ENCODE results near the gene FSIP1.
A peak's percentile ranks its signal among the peaks of the same experiment; 100 is the strongest.

The FSIP1 gene

DNA sequence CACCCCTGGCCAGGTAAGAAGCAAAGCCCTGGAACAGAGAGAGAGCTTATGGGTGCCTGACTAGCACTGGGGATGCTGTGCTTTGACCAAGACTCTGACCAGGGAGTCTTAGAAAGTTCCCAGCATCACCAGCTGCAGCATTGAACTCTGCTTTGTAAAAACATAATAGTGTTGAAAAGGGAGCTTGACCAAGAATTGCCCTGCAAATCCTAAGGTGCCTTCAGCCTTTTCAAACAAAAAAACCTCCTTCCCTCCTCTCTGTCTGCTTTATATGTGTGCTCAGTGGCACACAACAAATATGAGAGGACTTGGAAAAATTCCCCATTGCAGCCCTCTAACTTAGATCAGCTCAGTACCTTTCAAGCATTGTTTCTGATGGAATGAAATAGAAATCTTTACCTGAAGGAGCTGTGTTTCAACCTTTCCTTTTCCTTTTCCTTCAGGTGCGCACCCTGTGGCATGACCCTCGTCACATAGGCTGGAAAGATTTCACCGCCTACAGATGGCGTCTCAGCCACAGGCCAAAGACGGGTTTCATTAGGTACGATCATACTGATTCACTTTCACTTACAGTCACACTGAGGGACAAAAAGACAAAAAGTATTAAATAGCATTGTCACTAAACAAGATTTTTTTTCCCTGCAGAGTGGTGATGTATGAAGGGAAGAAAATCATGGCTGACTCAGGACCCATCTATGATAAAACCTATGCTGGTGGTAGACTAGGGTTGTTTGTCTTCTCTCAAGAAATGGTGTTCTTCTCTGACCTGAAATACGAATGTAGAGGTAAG lies 188.8 kb downstream of the FSIP1 start:
- DNase-seq (ENCODE audit: low read depth in 2 of 2), result peak in 1 of 2 experiments; percentile 8

DNA sequence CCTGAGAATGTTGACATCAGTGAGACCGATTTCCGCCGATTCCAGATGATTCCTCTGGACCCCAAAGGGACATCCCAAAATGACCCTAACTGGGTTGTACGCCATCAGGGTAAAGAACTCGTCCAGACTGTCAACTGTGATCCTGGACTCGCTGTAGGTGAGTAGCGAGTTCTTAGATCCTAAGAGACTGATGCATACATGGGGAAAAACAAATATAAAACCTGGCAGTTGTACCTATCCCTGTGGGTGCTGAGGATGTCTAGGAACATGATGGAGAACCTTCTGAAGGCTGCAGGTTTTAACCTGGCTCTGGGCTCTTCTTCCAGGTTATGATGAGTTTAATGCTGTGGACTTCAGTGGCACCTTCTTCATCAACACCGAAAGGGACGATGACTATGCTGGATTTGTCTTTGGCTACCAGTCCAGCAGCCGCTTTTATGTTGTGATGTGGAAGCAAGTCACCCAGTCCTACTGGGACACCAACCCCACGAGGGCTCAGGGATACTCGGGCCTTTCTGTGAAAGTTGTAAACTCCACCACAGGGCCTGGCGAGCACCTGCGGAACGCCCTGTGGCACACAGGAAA lies 189.5 kb downstream of the FSIP1 start:
- DNase-seq (ENCODE audit: low read depth in 2 of 2), result peak in 1 of 2 experiments; percentile 1

DNA sequence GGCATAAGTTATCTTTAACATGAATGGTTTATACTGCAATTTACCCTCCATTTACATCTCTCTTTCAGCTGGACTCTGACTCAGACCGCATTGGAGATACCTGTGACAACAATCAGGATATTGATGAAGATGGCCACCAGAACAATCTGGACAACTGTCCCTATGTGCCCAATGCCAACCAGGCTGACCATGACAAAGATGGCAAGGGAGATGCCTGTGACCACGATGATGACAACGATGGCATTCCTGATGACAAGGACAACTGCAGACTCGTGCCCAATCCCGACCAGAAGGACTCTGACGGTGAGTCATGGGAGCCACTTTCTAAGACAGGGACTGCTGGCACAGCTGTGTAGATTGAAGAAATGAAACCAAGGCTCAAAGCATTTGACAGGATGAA lies 190.1 kb downstream of the FSIP1 start:
- peak; percentile 17 to 25 for DNase-seq (ENCODE audit: low read depth in 2 of 2)

DNA sequence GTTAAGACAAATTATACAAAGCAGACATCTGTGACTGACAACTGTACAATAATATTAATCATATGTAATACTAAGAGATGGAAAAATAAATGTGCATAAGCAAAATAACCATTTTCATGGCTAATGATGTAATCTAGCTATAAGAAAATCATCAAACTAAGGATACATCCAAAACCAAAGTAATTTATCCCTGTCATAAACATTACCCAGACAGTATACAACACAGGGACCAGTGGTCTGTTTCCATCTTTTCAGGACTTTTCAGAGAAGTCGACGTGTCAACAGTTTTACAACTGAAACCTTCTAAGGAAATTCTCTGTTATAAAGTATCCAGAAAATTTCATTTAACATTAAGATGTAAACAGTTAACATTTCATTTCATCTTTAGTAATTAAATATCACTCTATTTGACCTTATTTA lies 190.7 kb downstream of the FSIP1 start:
- peak; percentile 5 to 7 for DNase-seq (ENCODE audit: low read depth in 2 of 2)

DNA sequence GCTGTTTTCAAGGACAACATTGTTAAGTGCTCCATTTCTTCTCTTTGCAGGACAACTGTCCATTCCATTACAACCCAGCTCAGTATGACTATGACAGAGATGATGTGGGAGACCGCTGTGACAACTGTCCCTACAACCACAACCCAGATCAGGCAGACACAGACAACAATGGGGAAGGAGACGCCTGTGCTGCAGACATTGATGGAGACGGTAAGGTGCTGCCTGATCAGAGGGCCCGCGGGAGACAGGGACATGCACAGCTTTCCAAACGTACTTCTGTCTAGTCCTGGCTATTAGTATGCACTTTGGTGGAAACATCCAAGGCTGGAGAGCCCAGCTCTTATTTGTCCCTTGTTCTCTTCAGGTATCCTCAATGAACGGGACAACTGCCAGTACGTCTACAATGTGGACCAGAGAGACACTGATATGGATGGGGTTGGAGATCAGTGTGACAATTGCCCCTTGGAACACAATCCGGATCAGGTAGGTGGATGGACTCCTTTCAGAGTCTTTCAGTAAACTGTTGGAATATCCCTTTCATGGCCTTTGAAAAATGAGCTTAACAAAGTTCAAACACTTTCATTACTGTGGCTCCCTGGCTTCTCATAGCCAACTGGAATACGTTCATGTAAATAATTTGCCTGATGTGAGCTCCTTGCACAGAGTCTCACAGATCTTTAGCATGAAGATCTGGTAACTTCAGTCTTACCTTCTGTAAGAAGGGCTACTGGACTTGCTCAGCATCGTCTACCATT lies 191.3 kb downstream of the FSIP1 start:
- peak; percentile 13 to 14 for DNase-seq (ENCODE audit: low read depth in 2 of 2)

DNA sequence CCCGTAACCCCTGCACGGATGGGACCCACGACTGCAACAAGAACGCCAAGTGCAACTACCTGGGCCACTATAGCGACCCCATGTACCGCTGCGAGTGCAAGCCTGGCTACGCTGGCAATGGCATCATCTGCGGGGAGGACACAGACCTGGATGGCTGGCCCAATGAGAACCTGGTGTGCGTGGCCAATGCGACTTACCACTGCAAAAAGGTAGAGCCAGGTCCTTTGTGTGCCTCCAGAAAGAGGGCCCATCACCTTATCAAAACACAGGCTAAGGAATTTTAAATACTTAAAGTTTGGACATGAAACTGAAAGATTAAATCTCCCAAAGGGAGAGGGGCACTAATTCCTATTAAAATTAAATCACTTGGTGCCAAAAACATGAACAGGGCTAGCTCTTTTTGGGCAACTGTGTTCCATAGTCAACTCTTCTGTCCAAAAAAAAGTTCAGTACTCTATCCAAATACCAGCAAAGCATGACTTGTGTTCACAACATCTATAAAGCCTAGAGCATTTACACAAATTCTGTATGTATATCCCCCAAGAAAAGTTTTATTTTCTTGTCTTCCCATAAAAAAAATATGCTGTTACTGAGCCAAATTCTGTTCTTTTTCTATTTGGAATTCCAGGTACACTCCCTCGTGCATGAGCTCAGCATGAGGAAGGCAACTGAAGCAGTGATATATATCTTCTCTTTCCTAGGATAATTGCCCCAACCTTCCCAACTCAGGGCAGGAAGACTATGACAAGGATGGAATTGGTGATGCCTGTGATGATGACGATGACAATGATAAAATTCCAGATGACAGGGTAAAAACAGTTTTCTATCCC lies 192.6 kb downstream of the FSIP1 start:
- DNase-seq (ENCODE audit: low read depth in 2 of 2), result peak; percentile 13 to 19

DNA sequence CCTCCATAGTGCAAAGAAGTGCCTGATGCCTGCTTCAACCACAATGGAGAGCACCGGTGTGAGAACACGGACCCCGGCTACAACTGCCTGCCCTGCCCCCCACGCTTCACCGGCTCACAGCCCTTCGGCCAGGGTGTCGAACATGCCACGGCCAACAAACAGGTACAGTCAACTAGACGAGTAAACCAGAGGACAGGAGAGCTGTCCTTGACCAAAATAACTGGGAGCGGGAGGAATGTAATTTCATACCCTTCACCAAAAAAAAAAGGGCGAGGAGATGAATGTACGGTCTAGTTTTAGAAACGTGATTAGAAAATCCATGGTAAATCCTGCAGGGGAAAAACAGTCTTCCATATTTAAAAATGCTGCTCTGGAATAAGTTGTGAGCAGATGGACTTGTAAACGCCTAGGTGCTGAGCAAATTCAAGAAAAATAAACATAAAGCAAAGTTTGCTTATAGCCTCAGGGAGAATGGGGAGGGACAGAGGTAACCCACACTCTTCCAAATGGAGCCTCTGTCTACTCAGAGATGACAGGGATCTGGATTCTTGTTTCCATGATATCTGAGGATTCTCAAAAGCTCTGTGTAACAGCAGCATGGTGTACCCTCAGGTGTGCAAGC lies 193.3 kb downstream of the FSIP1 start:
- peak in 1 of 2 experiments; percentile 13 for DNase-seq (ENCODE audit: low read depth in 2 of 2)

DNA sequence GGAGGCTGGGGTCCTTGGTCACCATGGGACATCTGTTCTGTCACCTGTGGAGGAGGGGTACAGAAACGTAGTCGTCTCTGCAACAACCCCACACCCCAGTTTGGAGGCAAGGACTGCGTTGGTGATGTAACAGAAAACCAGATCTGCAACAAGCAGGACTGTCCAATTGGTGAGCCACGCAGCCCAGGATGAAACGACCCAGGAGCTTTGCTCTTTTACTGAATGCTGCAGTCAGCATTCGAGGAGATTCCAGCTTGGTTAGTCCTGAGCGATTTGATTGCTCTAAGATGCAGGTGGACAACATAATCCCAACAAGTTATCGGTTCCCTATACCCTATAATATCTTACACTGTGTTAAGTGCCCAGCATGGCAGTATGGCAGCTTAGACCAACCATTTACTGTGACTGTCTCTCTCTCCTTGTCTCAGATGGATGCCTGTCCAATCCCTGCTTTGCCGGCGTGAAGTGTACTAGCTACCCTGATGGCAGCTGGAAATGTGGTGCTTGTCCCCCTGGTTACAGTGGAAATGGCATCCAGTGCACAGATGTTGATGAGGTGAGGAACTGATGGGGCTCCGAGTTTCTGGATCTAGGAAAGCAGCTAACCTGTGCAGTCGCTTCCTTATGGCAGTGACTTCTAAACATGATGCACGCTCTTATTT lies 194.0 kb downstream of the FSIP1 start:
- DNase-seq (ENCODE audit: low read depth in 2 of 2), result peak; percentile 21 to 29

DNA sequence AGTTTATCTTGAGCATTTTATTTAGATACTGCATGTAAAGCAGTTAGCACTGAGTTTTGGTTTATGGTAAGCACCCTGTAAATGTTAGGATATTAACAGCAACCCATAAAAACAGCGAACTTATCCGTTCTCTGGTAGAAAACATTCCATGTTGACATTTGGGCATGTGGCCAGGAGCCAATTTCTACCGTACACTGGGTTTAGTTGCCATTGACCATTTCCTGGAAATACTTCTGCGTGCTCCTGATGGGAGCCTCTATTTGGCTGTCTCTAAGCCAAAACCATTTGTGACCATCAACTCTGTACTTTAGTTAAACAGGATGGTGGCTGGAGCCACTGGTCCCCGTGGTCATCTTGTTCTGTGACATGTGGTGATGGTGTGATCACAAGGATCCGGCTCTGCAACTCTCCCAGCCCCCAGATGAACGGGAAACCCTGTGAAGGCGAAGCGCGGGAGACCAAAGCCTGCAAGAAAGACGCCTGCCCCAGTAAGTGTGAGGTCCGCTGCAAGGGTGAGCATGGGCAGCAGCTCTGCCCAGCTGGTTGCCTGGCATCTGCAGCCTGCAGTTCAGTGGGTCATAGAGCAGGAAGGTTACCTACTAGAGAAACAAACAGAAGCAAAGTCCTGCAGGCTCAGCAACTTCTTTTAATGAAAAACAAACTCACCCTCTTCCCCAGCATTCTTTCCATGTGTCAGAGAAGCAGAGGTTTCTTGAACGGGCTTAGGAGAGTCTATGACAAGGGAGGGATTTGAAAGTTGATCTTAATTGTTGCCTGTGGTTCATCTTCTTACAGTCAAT lies 194.7 kb downstream of the FSIP1 start:
- peak; percentile 18 to 24 for DNase-seq (ENCODE audit: low read depth in 2 of 2)

DNA sequence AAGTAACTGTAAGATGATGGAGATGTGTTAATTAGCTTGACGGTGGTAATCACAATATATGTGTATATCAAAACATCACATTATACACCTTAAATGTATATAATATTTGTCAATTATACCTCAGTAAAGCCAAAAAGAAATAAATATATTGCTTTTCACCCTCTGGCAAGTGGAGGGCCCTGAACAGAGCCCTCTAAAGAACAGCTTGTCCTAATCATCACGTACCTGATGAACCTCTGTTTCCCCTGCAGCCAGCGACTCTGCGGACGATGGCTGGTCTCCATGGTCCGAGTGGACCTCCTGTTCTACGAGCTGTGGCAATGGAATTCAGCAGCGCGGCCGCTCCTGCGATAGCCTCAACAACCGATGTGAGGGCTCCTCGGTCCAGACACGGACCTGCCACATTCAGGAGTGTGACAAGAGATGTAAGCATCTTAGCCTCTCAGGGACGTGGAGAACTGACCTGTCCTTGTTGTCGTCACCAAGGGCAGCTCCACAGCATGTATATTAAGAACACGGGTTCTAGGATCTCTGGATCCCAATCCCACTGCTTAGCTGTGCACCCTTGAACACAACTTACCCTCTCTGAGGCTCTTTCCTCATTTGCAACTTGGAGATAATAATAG lies 195.4 kb downstream of the FSIP1 start:
- DNase-seq (ENCODE audit: low read depth in 2 of 2), result peak; percentile 26 to 28

DNA sequence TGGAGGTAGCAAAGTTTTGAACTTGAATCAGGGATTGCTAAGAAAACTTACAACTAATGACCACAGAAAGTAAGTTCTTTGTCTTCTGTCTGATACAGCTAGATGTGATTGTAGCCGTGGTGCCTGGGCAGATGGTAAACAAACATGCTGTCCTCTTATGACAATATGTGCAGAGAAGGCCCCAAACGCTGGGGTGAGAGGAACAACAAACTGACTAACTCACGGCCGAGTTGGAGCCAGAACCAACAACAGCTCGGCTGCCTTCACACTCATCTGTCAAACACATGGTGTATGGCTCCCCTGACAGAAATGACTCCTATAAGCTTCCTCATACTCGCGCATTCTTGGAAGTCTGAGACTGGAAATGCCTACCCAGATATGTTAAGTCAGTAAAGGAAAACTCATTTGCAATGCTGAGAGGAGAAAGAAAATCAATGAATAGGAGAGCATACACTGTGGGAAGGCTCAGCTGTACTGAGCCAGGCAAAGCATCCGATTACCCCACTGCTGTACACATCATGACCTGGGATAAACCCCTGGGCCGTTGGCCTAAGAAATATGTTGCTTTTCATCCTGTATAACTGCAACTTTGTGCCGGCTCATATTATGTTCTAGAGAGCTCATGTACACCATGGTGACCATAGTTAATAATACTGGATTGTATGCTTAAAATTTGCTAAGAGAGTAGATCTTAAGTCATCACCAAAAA lies 196.1 kb downstream of the FSIP1 start:
- peak; percentile 53 to 55 for DNase-seq (ENCODE audit: low read depth in 2 of 2)

DNA sequence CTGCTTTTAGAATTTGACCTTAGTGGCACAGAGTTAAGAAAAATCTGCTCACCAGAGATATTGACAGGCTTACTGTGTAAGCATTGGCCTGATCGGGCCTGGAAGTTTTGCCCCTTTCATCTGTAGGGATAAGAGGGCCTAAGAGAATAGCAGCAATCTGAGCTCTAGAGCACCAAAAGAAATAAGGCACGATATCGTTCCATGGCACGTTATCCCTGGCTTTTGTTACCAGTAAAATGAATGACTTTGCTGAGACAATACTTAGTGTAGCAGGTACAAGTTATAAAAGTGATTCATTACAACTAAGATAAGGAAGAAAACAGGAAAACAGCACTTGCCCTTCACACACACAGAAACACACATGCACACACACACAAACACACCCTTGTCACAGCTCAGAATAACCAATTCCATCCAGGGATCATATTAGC lies 196.8 kb downstream of the FSIP1 start:
- peak in 1 of 2 experiments; percentile 12 for DNase-seq (ENCODE audit: low read depth in 2 of 2)

DNA sequence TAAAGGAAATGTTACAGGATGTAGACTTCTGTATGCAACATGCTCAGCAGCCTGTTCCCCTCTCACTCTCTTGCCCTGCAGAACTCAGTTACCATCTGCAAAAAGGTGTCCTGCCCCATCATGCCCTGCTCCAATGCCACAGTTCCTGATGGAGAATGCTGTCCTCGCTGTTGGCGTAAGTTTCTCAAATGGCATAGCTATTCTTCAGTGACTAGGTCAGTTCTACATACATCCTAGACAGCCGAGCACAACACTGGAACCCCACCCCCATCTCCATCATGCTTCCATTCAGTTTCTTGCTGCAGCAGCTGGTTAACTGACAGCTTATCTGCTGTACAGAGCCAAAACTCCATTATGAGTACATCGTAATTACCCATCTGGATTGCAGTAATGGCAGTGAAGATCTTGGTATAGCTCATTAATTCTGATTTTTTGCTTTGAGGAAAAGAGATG lies 197.2 kb downstream of the FSIP1 start:
- DNase-seq (ENCODE audit: low read depth in 2 of 2), result peak; percentile 8 to 17

DNA sequence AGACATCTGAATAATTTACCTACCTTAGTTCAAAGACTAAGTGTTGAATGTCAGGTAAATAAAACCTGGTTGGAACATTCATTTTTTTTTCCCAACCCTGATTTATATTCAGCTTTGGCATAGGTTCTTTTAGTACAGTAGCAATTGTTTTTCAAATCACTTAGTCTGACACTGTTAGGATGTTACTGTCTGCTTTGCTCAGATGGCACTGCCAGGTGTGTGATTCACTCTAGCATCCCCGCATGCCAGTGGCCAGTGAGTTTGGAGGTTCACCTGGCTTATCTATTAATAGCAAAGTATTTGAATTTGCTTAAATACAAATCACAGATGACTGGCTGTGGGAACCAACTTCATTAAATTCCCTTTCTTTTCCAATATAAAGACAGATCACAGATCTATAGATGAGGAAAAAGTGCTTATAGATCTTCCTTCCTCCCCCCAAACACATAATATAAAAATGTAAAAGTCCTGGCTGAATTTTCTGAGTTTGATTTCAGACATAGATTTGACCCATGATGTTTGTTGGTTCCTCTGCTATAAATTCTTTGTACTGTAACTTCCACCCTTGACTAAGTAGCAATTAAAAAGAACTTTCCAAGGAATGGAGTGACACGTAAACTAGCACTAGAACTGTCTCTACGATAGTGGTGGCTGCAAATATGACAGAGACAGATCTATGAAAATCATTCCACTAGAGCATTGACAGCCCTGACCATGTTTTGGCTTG lies 197.8 kb downstream of the FSIP1 start:
- DNase-seq (ENCODE audit: low read depth in 2 of 2), result peak in 1 of 2 experiments; percentile 2

DNA sequence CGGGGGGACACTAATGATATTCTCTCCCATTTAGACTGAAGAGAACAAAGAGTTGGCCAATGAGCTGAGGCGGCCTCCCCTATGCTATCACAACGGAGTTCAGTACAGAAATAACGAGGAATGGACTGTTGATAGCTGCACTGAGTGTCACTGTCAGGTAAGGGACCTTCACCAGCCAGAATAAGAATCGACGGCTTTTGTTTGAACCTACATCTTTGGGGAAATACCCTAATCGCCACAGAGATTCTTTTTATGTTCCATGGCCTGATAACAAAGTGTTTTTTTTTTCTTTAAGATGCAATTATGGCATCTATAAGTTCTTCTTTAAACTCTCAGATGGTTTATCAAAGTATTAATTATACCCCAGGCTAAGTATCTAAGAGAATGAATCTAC lies 198.4 kb downstream of the FSIP1 start:
- peak in 1 of 2 experiments; percentile 10 for DNase-seq (ENCODE audit: low read depth in 2 of 2)

DNA sequence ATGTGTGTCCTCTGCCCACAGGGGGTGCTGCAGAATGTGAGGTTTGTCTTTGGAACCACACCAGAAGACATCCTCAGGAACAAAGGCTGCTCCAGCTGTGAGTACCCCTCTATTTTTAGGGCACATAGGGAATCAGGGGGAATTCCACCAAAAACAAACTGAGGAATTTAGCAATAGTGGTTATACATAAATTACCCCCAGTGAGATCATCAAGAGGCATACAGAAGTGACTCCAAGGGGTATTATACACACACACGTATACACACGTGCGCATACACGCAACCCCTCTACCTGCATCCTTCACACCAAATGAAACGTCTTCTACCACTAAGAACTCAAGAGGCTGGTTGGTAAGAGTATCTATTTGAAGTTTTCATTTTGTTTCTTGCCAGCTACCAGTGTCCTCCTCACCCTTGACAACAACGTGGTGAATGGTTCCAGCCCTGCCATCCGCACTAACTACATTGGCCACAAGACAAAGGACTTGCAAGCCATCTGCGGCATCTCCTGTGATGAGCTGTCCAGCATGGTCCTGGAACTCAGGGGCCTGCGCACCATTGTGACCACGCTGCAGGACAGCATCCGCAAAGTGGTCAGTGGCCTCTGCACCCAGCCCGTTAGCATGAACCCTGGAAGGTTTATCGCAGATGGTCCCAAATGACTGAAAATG lies 198.9 kb downstream of the FSIP1 start:
- DNase-seq (ENCODE audit: low read depth in 2 of 2), result peak; percentile 25 to 31

DNA sequence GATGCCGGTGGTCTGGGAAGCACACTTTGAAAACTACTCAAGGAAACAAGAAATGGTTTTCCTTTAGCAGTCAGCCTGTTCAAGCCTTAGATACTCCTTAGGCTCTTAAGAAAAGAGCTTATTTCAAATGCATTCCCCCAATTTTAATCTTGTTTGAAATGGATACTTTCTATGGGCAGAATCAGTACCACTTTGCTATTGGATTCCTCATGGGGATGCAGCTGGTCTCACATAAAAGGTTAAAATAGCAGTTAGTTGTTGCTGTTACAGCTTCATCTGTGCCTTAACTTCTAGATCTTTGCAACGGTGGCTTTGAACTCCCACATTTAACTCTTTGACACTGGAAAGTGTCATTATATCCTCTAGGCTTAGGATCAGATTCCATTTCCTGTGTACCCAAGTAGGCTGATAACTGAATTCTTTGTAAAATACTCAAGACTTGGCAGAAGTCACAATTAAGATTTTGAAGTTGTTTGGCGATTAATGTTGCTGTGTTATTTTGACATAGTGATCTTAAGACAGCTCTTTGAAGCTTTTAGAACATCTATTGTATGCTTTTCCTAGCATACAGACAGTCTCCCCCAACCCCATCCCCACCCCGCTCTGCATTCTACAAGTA lies 199.6 kb downstream of the FSIP1 start:
- peak; percentile 3 to 10 for DNase-seq (ENCODE audit: low read depth in 2 of 2)
